GM23338 (cell line): ENCODE measurements around the gene TF. TPM values are rescaled to one million over a fixed set of nuclear protein-coding genes. Genes with fewer than 3 reads are reported as not detected.

Experiments used
- ATAC-seq: fragments of 200-7000 bp; cut with Tn5 transposase; 3 replicates; pipeline ENCODE4 v1.9.1; 2020
- DNase-seq: peaks from one replicate; pipeline ENCODE4 v3.0.0-alpha.2; 2015; ENCODE audit warnings: low spot score
- H2AFZ ChIP-seq: fragments of 200-600 bp; sonication (generic); 2 replicates; pipeline ENCODE4 v1.8.0; 2016; ENCODE audit warnings: antibody characterized with exemption, mild to moderate bottlenecking, moderate library complexity
- H3F3A ChIP-seq: fragments of 200-600 bp; sonication (generic); replicated peaks from 2 replicates; pipeline ENCODE4 v1.8.0; 2017; ENCODE audit warnings: antibody characterized with exemption, mixed run types, low read depth
- H3K27ac ChIP-seq: fragments of 200-600 bp; sonication (generic); 2 replicates; pipeline ENCODE4 v1.6.1; 2016; ENCODE audit warnings: low read depth
- H3K27me3 ChIP-seq: fragments of 200-600 bp; sonication (generic); 2 replicates; pipeline ENCODE4 v1.8.0; 2016; ENCODE audit warnings: mild to moderate bottlenecking, mixed run types, moderate library complexity; ENCODE audit not compliant: insufficient read depth
- H3K36me3 ChIP-seq: fragments of 200-600 bp; sonication (generic); 2 replicates; pipeline ENCODE4 v1.8.0; 2016; ENCODE audit warnings: mild to moderate bottlenecking; ENCODE audit not compliant: insufficient read depth
- H3K4me1 ChIP-seq: fragments of 200-600 bp; sonication (generic); 2 replicates; pipeline ENCODE4 v1.8.0; 2016; ENCODE audit warnings: mild to moderate bottlenecking, moderate library complexity; ENCODE audit not compliant: insufficient read depth
- H3K4me2 ChIP-seq: fragments of 200-600 bp; sonication (generic); 2 replicates; pipeline ENCODE4 v1.7.1; 2017; ENCODE audit warnings: mixed run types
- H3K4me3 ChIP-seq: fragments of 200-600 bp; sonication (generic); 2 replicates; pipeline ENCODE4 v1.6.1; 2016; ENCODE audit warnings: mixed run types
- H3K79me2 ChIP-seq: fragments of 200-600 bp; sonication (generic); replicated peaks from 2 replicates; pipeline ENCODE4 v1.8.0; 2017; ENCODE audit warnings: mild to moderate bottlenecking; ENCODE audit not compliant: insufficient read depth
- H3K9me2 ChIP-seq: fragments of 200-600 bp; sonication (generic); 2 replicates; pipeline ENCODE4 v1.8.0; 2017; ENCODE audit not compliant: insufficient read depth
- H4K20me1 ChIP-seq: fragments of 200-600 bp; sonication (generic); replicated peaks from 2 replicates; pipeline ENCODE4 v1.8.0; 2017; ENCODE audit warnings: mild to moderate bottlenecking; ENCODE audit not compliant: insufficient read depth
- H3K27ac Mint-ChIP-seq: 2 replicates; pipeline ENCODE4 v1.8.0; 2020; ENCODE audit warnings: inconsistent platforms, mild to moderate bottlenecking, moderate library complexity, mixed read lengths
- H3K27me3 Mint-ChIP-seq: 3 replicates; pipeline ENCODE4 v1.8.0; 2022; ENCODE audit warnings: low read depth, mild to moderate bottlenecking, moderate library complexity, mixed read lengths, inconsistent platforms; ENCODE audit not compliant: insufficient read depth, poor library complexity
- H3K36me3 Mint-ChIP-seq: 3 replicates; pipeline ENCODE4 v1.8.0; 2021; ENCODE audit warnings: low read depth, mild to moderate bottlenecking, inconsistent platforms, moderate library complexity, mixed read lengths
- H3K4me1 Mint-ChIP-seq: 3 replicates; pipeline ENCODE4 v1.8.0; 2020; ENCODE audit warnings: mild to moderate bottlenecking, inconsistent platforms, mixed read lengths
- H3K4me3 Mint-ChIP-seq: 3 replicates; pipeline ENCODE4 v1.8.0; 2021; ENCODE audit warnings: moderate library complexity, mild to moderate bottlenecking, inconsistent platforms, mixed read lengths
- H3K9me3 Mint-ChIP-seq: 3 replicates; pipeline ENCODE4 v1.8.0; 2020; ENCODE audit warnings: moderate library complexity, mild to moderate bottlenecking, inconsistent platforms, mixed read lengths
- CREB1 ChIP-seq: fragments of 250-450 bp; sonication (Bioruptor Pico); IDR thresholded peaks from 2 replicates; pipeline ENCODE4 v1.5.0; 2020; ENCODE audit warnings: low read depth, mild to moderate bottlenecking, moderate library complexity
- EZH2phosphoT487 ChIP-seq: fragments of 200-600 bp; sonication (generic); IDR thresholded peaks from one replicate; pipeline ENCODE4 v1.8.1; 2018; ENCODE audit warnings: antibody characterized with exemption; ENCODE audit not compliant: unreplicated experiment
- JUNB ChIP-seq: IDR thresholded peaks from one replicate; pipeline ENCODE4 v1.6.1; 2016; ENCODE audit warnings: antibody characterized with exemption; ENCODE audit not compliant: unreplicated experiment
- POLR2AphosphoS5 ChIP-seq: IDR thresholded peaks from 2 replicates; pipeline ENCODE4 v1.6.1; 2016; ENCODE audit warnings: antibody characterized with exemption, low read depth
- STAT1 ChIP-seq: IDR thresholded peaks from one replicate; pipeline ENCODE4 v1.6.1; 2016; ENCODE audit warnings: antibody characterized with exemption; ENCODE audit not compliant: unreplicated experiment
- ZNF114 ChIP-seq: fragments of 250-450 bp; sonication (Bioruptor Pico); IDR thresholded peaks from 2 replicates; pipeline ENCODE4 v1.5.0; 2020; ENCODE audit warnings: mild to moderate bottlenecking, moderate library complexity
- ZNF331 ChIP-seq: fragments of 250-450 bp; sonication (Bioruptor Pico); IDR thresholded peaks from 2 replicates; pipeline ENCODE4 v1.5.0; 2020; ENCODE audit warnings: low read depth, mild to moderate bottlenecking, moderate library complexity
- polyA plus RNA-seq: library from polyadenylated mRNA; unstranded; fragments of >200 nt; fragmentation: Nextera tagmentation; extraction: Ambion mirVana; gene quantifications from 2 replicates; pipeline ENCODE4 v1.2.1, GENCODE V29; 2016
- total RNA-seq: library from RNA; depleted of rRNA; stranded (reverse); fragments of >200 nt; shearing (Covaris generic); gene quantifications from 2 replicates; pipeline ENCODE4 v1.2.3, GENCODE V29; 2014
- TF ChIP-seq, protein P1 (sequence below): IDR thresholded peaks from 2 replicates; pipeline ENCODE4 v1.6.1; 2016; ENCODE audit warnings: antibody characterized with exemption
- TF ChIP-seq, protein P2 (sequence below), 2 experiments: fragments of 200-600 bp in 1 of 2; sonication (generic) in 1 of 2; conservative IDR thresholded peaks; 2 replicates each; pipeline versions ENCODE4 v1.5.1 to v1.6.1; 2016 to 2017; ENCODE audit warnings: antibody characterized with exemption in 2 of 2, low read depth in 2 of 2, mild to moderate bottlenecking in 2 of 2, moderate library complexity in 1 of 2
- TF ChIP-seq, protein P3 (sequence below): fragments of 250-450 bp; sonication (Bioruptor Pico); IDR thresholded peaks from 2 replicates; pipeline ENCODE4 v1.5.0; 2020; ENCODE audit warnings: mild to moderate bottlenecking, moderate library complexity

TF gene
- total and polyA plus RNA-seq, 2 experiments from 2014 or later: 0.03 to 0.76 TPM

DNA sequence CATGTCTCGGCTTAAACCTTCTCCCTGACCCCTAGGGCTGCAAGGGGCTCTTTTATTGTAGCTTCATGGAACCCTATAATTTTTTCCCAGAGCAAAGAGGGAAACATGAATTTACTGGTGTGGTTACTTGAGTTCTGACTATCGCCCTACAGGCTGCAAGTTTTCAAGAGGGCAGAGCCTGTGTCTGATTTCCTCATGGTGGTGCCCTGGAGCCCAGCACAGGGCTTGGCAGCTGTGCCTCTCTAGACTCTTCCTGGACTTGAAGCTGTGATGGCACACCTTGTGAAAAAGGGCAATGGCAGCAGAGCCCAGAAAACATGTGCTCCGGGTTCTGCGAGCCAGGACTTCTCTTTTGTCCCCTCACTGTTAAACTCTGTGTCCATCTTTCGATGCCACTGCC, 34.2 kb upstream of the TF start:
- Mint-ChIP-seq H3K36me3 (no peaks in the 10 kb centered on the region), H3K27ac (no peak overlapping the region), H3K4me3 (no peak overlapping the region), H3K27me3 (peaks cover 11% of the 10 kb centered on the region), H3K9me3 (no peaks in the 10 kb centered on the region), H3K4me1 (no peaks in the 10 kb centered on the region)
- no peaks in the 10 kb centered on the region for H3K4me1 ChIP-seq
- TF ChIP-seq CREB1 (CRISPR knock-in tag) (no peak), STAT1 (no peak), POLR2AphosphoS5 (no peak), ZNF114 (no peak), ZNF331 (CRISPR knock-in tag) (no peak), JUNB (no peak), EZH2phosphoT487 (no peak)
- H2AFZ ChIP-seq: no peak overlapping the region
- H3K27ac ChIP-seq: no peak overlapping the region
- ATAC-seq: no peak
- H3K4me3 ChIP-seq: no peak overlapping the region
- H3F3A ChIP-seq: no peaks in the 10 kb centered on the region
- no peak for DNase-seq
- no peaks in the 10 kb centered on the region for H3K79me2 ChIP-seq
- H3K27me3 ChIP-seq: no peaks in the 10 kb centered on the region
- no peaks in the 10 kb centered on the region for H4K20me1 ChIP-seq
- H3K9me2 ChIP-seq: no peaks in the 10 kb centered on the region
- H3K4me2 ChIP-seq: no peak overlapping the region
- H3K36me3 ChIP-seq: no peaks in the 10 kb centered on the region

DNA sequence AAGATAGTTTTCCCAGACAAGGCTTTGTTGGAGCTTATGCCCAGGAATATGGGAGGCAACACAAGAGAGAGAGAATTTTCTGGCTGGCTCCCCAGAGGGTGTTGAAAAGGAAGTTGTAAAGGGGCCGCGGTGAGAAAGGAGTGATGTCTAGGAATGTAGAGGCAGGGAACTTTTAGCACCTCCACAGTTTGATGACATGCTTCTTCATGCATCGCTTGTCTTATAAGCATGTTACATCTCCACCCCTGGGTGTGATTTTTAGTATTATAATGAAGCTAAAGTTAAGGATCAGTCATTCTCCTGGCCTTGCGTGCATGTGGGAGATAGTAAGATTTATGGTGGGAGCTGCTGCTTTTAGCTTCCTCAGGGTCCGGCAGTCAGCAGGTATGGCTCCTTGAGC, 32.8 kb upstream of the TF start:
- Mint-ChIP-seq H3K27me3 (peaks cover 11% of the 10 kb centered on the region), H3K27ac (no peak overlapping the region), H3K4me3 (no peak overlapping the region), H3K36me3 (no peaks in the 10 kb centered on the region), H3K9me3 (no peaks in the 10 kb centered on the region), H3K4me1 (no peaks in the 10 kb centered on the region)
- Histone ChIP-seq H4K20me1 (no peaks in the 10 kb centered on the region), H3K27me3 (no peaks in the 10 kb centered on the region), H2AFZ (no peak overlapping the region), H3K4me1 (no peaks in the 10 kb centered on the region), H3K4me3 (no peak overlapping the region), H3K4me2 (no peak overlapping the region), H3K9me2 (no peaks in the 10 kb centered on the region), H3K79me2 (no peaks in the 10 kb centered on the region), H3K36me3 (no peaks in the 10 kb centered on the region), H3K27ac (no peak overlapping the region), H3F3A (no peaks in the 10 kb centered on the region)
- ATAC-seq (no peak), DNase-seq (no peak)
- TF ChIP-seq JUNB: no peak
- no peak for TF ChIP-seq STAT1
- no peak for TF ChIP-seq ZNF331 (CRISPR knock-in tag)
- TF ChIP-seq, protein P1, sequence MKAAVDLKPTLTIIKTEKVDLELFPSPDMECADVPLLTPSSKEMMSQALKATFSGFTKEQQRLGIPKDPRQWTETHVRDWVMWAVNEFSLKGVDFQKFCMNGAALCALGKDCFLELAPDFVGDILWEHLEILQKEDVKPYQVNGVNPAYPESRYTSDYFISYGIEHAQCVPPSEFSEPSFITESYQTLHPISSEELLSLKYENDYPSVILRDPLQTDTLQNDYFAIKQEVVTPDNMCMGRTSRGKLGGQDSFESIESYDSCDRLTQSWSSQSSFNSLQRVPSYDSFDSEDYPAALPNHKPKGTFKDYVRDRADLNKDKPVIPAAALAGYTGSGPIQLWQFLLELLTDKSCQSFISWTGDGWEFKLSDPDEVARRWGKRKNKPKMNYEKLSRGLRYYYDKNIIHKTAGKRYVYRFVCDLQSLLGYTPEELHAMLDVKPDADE: no peak
- no peak for TF ChIP-seq CREB1 (CRISPR knock-in tag)
- TF ChIP-seq, protein P2, sequence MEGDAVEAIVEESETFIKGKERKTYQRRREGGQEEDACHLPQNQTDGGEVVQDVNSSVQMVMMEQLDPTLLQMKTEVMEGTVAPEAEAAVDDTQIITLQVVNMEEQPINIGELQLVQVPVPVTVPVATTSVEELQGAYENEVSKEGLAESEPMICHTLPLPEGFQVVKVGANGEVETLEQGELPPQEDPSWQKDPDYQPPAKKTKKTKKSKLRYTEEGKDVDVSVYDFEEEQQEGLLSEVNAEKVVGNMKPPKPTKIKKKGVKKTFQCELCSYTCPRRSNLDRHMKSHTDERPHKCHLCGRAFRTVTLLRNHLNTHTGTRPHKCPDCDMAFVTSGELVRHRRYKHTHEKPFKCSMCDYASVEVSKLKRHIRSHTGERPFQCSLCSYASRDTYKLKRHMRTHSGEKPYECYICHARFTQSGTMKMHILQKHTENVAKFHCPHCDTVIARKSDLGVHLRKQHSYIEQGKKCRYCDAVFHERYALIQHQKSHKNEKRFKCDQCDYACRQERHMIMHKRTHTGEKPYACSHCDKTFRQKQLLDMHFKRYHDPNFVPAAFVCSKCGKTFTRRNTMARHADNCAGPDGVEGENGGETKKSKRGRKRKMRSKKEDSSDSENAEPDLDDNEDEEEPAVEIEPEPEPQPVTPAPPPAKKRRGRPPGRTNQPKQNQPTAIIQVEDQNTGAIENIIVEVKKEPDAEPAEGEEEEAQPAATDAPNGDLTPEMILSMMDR (conservative IDR thresholded peaks at IDR 0.05; ENCODE audit: low read depth in 2 of 2): no peak
- TF ChIP-seq, protein P3, sequence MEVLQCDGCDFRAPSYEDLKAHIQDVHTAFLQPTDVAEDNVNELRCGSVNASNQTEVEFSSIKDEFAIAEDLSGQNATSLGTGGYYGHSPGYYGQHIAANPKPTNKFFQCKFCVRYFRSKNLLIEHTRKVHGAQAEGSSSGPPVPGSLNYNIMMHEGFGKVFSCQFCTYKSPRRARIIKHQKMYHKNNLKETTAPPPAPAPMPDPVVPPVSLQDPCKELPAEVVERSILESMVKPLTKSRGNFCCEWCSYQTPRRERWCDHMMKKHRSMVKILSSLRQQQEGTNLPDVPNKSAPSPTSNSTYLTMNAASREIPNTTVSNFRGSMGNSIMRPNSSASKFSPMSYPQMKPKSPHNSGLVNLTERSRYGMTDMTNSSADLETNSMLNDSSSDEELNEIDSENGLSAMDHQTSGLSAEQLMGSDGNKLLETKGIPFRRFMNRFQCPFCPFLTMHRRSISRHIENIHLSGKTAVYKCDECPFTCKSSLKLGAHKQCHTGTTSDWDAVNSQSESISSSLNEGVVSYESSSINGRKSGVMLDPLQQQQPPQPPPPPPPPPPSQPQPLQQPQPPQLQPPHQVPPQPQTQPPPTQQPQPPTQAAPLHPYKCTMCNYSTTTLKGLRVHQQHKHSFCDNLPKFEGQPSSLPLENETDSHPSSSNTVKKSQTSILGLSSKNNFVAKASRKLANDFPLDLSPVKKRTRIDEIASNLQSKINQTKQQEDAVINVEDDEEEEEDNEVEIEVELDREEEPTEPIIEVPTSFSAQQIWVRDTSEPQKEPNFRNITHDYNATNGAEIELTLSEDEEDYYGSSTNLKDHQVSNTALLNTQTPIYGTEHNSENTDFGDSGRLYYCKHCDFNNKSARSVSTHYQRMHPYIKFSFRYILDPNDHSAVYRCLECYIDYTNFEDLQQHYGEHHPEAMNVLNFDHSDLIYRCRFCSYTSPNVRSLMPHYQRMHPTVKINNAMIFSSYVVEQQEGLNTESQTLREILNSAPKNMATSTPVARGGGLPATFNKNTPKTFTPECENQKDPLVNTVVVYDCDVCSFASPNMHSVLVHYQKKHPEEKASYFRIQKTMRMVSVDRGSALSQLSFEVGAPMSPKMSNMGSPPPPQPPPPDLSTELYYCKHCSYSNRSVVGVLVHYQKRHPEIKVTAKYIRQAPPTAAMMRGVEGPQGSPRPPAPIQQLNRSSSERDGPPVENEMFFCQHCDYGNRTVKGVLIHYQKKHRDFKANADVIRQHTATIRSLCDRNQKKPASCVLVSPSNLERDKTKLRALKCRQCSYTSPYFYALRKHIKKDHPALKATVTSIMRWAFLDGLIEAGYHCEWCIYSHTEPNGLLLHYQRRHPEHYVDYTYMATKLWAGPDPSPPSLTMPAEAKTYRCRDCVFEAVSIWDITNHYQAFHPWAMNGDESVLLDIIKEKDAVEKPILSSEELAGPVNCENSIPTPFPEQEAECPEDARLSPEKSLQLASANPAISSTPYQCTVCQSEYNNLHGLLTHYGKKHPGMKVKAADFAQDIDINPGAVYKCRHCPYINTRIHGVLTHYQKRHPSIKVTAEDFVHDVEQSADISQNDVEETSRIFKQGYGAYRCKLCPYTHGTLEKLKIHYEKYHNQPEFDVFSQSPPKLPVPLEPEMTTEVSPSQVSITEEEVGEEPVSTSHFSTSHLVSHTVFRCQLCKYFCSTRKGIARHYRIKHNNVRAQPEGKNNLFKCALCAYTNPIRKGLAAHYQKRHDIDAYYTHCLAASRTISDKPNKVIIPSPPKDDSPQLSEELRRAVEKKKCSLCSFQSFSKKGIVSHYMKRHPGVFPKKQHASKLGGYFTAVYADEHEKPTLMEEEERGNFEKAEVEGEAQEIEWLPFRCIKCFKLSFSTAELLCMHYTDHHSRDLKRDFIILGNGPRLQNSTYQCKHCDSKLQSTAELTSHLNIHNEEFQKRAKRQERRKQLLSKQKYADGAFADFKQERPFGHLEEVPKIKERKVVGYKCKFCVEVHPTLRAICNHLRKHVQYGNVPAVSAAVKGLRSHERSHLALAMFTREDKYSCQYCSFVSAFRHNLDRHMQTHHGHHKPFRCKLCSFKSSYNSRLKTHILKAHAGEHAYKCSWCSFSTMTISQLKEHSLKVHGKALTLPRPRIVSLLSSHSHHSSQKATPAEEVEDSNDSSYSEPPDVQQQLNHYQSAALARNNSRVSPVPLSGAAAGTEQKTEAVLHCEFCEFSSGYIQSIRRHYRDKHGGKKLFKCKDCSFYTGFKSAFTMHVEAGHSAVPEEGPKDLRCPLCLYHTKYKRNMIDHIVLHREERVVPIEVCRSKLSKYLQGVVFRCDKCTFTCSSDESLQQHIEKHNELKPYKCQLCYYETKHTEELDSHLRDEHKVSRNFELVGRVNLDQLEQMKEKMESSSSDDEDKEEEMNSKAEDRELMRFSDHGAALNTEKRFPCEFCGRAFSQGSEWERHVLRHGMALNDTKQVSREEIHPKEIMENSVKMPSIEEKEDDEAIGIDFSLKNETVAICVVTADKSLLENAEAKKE: no peak
